HCEC 1CT (cell line): Measurements from ENCODE around the gene ZFHX3.
A peak's percentile ranks its signal among the peaks of the same experiment; 100 is the strongest.

ENCODE experiments used
- DNase-seq: peaks from one replicate; pipeline ENCODE4 v3.0.0-alpha.2; 2017

ZFHX3 gene

GRCh38 chr16:72785886-72786285 lies 262.0 kb downstream of the ZFHX3 start:
- DNase-seq = no peak

- DNase-seq = no peak
Observed at GRCh38 chr16:72785171-72785570, 262.8 kb downstream of the ZFHX3 start.

GRCh38 chr16:72783716-72784318 lies 264.1 kb downstream of the ZFHX3 start:
- DNase-seq = peak; percentile 6

GRCh38 chr16:72769876-72770275 lies 278.1 kb downstream of the ZFHX3 start:
- peak; percentile 43 for DNase-seq

GRCh38 chr16:72768591-72768990 lies 279.3 kb downstream of the ZFHX3 start:
- DNase-seq = no peak

GRCh38 chr16:72766506-72766905 lies 281.4 kb downstream of the ZFHX3 start:
- DNase-seq = no peak

- no peak for DNase-seq
Observed at GRCh38 chr16:72764015-72764654, 283.8 kb downstream of the ZFHX3 start.

GRCh38 chr16:72760581-72760980 lies 287.3 kb downstream of the ZFHX3 start:
- DNase-seq = no peak

GRCh38 chr16:72753881-72754280 lies 294.0 kb downstream of the ZFHX3 start:
- DNase-seq = no peak

GRCh38 chr16:72752004-72752695 lies 295.8 kb downstream of the ZFHX3 start:
- no peak for DNase-seq

GRCh38 chr16:72751076-72751475 lies 296.9 kb downstream of the ZFHX3 start:
- no peak for DNase-seq

- no peak for DNase-seq
Observed at GRCh38 chr16:72749091-72749490, 298.8 kb downstream of the ZFHX3 start.

GRCh38 chr16:72744076-72744793 lies 303.7 kb downstream of the ZFHX3 start:
- DNase-seq = no peak

GRCh38 chr16:72743011-72743761 lies 304.7 kb downstream of the ZFHX3 start:
- DNase-seq = no peak

- DNase-seq = peak; percentile 3
Observed at GRCh38 chr16:72740347-72740746, 307.6 kb downstream of the ZFHX3 start.

GRCh38 chr16:72739577-72739976 lies 308.4 kb downstream of the ZFHX3 start:
- peak; percentile 29 for DNase-seq

GRCh38 chr16:72736074-72736473 lies 311.9 kb downstream of the ZFHX3 start:
- no peak for DNase-seq
